Tibial nerve (tissue), 4 donors: ENCODE results near the gene MYO18B.

Source experiments
- EP300 ChIP-seq, 2 donors: sonication (generic); formaldehyde crosslinking; IDR thresholded peaks; one replicate each; pipeline ENCODE4 v1.6.1; 2017; ENCODE audit warnings: antibody characterized with exemption in 2 of 2, mild to moderate bottlenecking in 1 of 2
- TF ChIP-seq, protein P1 (sequence below), 5 experiments: fragments of 200-600 bp in 3 of 5; fragments of 450-650 bp in 2 of 5; sonication (generic) in 3 of 5; IDR thresholded peaks; one replicate each; pipeline ENCODE4 v1.5.1; 2016 to 2019; ENCODE audit warnings: antibody characterized with exemption in 5 of 5, mild to moderate bottlenecking in 3 of 5, moderate library complexity in 2 of 5

DNA sequence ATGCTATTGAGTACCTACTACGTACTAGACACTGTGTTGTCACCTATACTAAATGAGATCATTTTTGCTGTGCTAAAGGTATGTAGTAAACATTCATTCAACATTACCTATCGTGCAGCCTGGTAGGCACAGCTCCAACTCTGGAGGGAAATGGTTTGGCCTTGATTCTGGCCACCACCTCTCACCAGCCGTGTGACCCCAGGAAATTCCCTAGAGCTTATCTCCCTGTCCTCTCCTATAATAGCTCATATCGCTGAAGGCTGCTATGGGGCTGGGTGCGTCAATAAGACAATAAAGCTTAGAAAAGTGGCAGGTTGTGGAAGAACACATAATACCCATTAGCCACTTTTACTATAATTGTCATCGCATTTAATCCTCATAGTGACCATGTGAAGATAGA, 107.5 kb downstream of the MYO18B start:
- no peak for TF ChIP-seq EP300 (IDR thresholded peaks at IDR 0.05)
- TF ChIP-seq, protein P1, sequence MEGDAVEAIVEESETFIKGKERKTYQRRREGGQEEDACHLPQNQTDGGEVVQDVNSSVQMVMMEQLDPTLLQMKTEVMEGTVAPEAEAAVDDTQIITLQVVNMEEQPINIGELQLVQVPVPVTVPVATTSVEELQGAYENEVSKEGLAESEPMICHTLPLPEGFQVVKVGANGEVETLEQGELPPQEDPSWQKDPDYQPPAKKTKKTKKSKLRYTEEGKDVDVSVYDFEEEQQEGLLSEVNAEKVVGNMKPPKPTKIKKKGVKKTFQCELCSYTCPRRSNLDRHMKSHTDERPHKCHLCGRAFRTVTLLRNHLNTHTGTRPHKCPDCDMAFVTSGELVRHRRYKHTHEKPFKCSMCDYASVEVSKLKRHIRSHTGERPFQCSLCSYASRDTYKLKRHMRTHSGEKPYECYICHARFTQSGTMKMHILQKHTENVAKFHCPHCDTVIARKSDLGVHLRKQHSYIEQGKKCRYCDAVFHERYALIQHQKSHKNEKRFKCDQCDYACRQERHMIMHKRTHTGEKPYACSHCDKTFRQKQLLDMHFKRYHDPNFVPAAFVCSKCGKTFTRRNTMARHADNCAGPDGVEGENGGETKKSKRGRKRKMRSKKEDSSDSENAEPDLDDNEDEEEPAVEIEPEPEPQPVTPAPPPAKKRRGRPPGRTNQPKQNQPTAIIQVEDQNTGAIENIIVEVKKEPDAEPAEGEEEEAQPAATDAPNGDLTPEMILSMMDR (IDR thresholded peaks at IDR 0.05) = no peak
